GM19438 (cell line): Measurements from ENCODE around the gene NFE2.

ENCODE experiments used
- ATAC-seq: cut with Tn5 transposase; IDR thresholded peaks from one replicate; pipeline ENCODE4 v1.9.1; 2021; ENCODE audit warnings: low read depth; ENCODE audit not compliant: unreplicated experiment

Gene NFE2

GRCh38 chr12:54253240-54253639, 47.6 kb downstream of the NFE2 start:
- no peak for ATAC-seq

DNA sequence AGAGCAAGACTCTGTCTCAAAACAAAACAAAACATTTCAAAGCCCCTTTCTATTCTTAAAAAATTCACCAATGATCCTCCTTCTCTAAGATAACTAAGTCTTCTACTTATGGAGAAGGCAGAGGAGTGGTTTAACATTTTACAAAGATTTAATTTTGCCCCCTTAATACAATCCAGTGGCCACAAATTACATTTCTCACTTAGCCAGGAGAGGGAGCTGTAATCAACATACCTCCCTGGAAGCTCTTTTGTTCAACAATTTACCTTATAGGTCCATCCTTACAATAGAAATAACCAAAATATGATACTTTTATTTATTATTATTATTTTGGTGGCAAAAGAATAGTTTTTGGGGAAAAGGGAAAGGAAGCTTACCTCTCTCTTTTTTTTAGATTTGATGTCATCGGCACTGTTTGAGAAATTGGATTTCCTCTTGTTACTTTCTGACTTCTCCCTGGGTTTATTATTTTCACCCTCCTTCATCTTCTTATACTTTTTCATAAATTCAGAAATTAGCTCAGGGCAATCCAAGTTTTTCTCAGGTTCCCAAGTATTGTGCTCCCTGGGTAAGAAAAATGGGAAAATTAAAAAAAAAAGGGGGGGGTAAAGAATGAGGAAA, 49.0 kb downstream of the NFE2 start:
- no peak for ATAC-seq

- ATAC-seq, result no peak
These were observed 51.3 kb downstream of the NFE2 start for GRCh38 chr12:54249489-54249888.

DNA sequence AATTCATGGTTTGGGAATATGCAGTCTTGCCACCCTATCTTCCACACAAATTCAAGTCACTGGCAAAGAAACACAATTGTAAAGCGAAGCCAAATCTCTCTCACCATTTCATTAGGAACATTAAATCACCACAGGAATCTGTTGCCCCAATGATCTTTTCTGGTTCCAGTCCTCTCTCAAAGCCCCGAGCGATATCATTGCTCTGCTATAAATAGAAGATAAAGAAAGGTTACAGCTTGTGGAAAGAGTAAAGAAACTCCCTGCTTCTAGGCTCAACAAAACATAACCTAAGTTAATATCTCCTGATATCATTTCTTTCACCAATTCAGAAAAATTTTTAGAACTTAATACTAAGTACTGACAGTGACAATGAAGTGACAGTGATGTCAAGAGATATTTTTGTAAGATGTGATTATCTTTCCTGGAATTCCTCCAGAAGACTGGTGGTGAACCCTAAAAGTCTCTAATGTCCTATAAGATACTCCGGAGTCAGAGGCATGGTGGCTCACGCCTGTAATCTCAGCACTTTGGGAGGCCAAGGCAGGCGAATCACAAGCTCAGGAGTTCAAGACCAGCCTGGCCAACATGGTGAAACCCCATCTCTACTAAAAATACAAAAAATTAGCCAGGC, 54.7 kb downstream of the NFE2 start:
- ATAC-seq, result no peak
